NB4 (cell line): ENCODE data around the gene CAPN10.

Experiments used
- CTCF ChIP-seq: IDR thresholded peaks from one replicate; pipeline ENCODE4 v1.5.1; 2012; ENCODE audit warnings: low read depth, low read length
- MAX ChIP-seq: IDR thresholded peaks from 2 replicates; pipeline ENCODE4 v1.6.1; 2011; ENCODE audit warnings: low read depth, low read length
- POLR2A ChIP-seq: IDR thresholded peaks from 2 replicates; pipeline ENCODE4 v1.6.1; 2011; ENCODE audit warnings: mild to moderate bottlenecking; ENCODE audit not compliant: insufficient read length; ENCODE audit errors: extremely low read depth

- no peak for TF ChIP-seq POLR2A
- no peak for TF ChIP-seq CTCF
- no peak for TF ChIP-seq MAX
These were observed 61.7 kb downstream of the CAPN10 start for GRCh38 chr2:240648155-240648649.
